ENCODE data around the gene TPK1.

DNA sequence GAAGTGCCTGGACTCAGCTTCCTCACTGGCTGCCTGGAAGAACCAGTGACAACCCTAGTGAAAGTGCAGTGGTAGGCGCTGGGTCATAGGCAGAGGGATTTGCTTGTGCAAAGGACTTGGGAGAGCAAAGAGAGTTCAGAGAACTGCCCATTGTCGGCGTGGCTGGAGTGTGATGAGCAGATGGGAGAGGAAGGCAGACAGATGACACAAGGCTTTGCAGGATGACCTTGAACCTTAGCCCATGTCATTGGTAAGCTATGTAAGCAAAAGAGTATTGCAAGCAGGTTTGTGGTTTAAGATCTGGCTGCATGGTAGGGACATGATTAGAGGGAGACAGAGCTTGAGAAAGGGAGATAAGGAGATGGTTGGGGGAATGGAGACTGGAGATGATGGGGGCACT lies 397.1 kb downstream of the TPK1 start:
- TF ChIP-seq, protein P1, sequence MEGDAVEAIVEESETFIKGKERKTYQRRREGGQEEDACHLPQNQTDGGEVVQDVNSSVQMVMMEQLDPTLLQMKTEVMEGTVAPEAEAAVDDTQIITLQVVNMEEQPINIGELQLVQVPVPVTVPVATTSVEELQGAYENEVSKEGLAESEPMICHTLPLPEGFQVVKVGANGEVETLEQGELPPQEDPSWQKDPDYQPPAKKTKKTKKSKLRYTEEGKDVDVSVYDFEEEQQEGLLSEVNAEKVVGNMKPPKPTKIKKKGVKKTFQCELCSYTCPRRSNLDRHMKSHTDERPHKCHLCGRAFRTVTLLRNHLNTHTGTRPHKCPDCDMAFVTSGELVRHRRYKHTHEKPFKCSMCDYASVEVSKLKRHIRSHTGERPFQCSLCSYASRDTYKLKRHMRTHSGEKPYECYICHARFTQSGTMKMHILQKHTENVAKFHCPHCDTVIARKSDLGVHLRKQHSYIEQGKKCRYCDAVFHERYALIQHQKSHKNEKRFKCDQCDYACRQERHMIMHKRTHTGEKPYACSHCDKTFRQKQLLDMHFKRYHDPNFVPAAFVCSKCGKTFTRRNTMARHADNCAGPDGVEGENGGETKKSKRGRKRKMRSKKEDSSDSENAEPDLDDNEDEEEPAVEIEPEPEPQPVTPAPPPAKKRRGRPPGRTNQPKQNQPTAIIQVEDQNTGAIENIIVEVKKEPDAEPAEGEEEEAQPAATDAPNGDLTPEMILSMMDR (conservative IDR thresholded peaks at IDR 0.05 in 1 of 2, IDR thresholded peaks at IDR 0.05 in 1 of 2; ENCODE audit: low read depth in 1 of 2, low read length in 2 of 2): no peak
- no peak for TF ChIP-seq EZH2 (IDR thresholded peaks at IDR 0.05; ENCODE audit: low read length, missing control alignments)
